Esophagus muscularis mucosa (tissue), 4 donors: ENCODE measurements around the gene ATP2A3. TPM values are rescaled to one million over a fixed set of nuclear protein-coding genes. Genes with fewer than 3 reads are reported as not detected.

ENCODE experiments used
- DNase-seq: peaks from one replicate; pipeline ENCODE4 v3.0.0-alpha.2; 2017; ENCODE audit errors: extremely low spot score
- H3K27ac ChIP-seq, 4 donors: fragments of 200-600 bp; sonication (generic); replicated peaks in 1 of 4; 1 replicate in 3 of 4; 2 replicates in 1 of 4; pipeline ENCODE4 v1.5.1; 2016 to 2019; ENCODE audit warnings: mild to moderate bottlenecking in 1 of 4
- H3K27me3 ChIP-seq, 4 donors: fragments of 200-600 bp; sonication (generic); one replicate each; pipeline versions ENCODE4 v1.5.1 to v1.6.0; 2016 to 2019
- H3K36me3 ChIP-seq, 4 donors: fragments of 200-600 bp; sonication (generic); one replicate each; pipeline ENCODE4 v1.5.1; 2016 to 2019
- H3K4me1 ChIP-seq, 4 donors: fragments of 200-600 bp; sonication (generic); one replicate each; pipeline ENCODE4 v1.5.1; 2016 to 2019
- H3K4me3 ChIP-seq, 4 donors: fragments of 200-600 bp; sonication (generic); 1 replicate in 2 of 4; 2 replicates in 2 of 4; pipeline ENCODE4 v1.5.1; 2016 to 2019; ENCODE audit warnings: mild to moderate bottlenecking in 4 of 4, moderate library complexity in 1 of 4
- H3K9me3 ChIP-seq, 4 donors: fragments of 200-600 bp; sonication (generic); 1 replicate in 3 of 4; 2 replicates in 1 of 4; pipeline ENCODE4 v1.5.1; 2016 to 2019
- EP300 ChIP-seq: sonication (generic); formaldehyde crosslinking; IDR thresholded peaks from one replicate; pipeline ENCODE4 v1.6.1; 2017; ENCODE audit warnings: antibody characterized with exemption
- POLR2A ChIP-seq: fragments of 450-650 bp; IDR thresholded peaks from one replicate; pipeline ENCODE4 v1.6.1; 2017; ENCODE audit warnings: antibody characterized with exemption, moderate library complexity, mild to moderate bottlenecking, low read depth
- POLR2AphosphoS5 ChIP-seq, 2 donors: sonication (generic); formaldehyde crosslinking; IDR thresholded peaks; one replicate each; pipeline ENCODE4 v1.6.1; 2017; ENCODE audit warnings: antibody characterized with exemption in 2 of 2
- WGBS: methylation state at CpG from one replicate; pipeline ENCODE4 v1.1.5; 2018; 5-methylcytosine and 5-hydroxymethylcytosine counted together
- intact Hi-C: fragments of 100-400 bp; cut with DNase I; formaldehyde crosslinking; loops from one replicate; pipeline ENCODE4 v1.15.1; 2023
- total RNA-seq, 4 donors: library from RNA; depleted of rRNA; stranded (reverse); fragments of >200 nt; gene quantifications; one replicate each; pipeline versions ENCODE4 v1.1.0 to v1.2.1, GENCODE V29; 2016
- TF ChIP-seq, protein P1 (sequence below), 3 experiments: fragments of 200-600 bp in 2 of 3; fragments of 450-650 bp in 1 of 3; sonication (generic) in 2 of 3; IDR thresholded peaks; one replicate each; pipeline ENCODE4 v1.5.1; 2017 to 2019; ENCODE audit warnings: antibody characterized with exemption in 3 of 3, mild to moderate bottlenecking in 2 of 3, moderate library complexity in 1 of 3

ATP2A3 gene
- total RNA-seq, 4 donors from 2014 or later, result 17.9 to 35.4 (median 24.8) TPM

- no peak overlapping the region for H3K27ac ChIP-seq
- intact Hi-C loops, result no loop called here
- DNase-seq, result no peak
- no peak overlapping the region for H3K4me3 ChIP-seq
- TF ChIP-seq, protein P1, sequence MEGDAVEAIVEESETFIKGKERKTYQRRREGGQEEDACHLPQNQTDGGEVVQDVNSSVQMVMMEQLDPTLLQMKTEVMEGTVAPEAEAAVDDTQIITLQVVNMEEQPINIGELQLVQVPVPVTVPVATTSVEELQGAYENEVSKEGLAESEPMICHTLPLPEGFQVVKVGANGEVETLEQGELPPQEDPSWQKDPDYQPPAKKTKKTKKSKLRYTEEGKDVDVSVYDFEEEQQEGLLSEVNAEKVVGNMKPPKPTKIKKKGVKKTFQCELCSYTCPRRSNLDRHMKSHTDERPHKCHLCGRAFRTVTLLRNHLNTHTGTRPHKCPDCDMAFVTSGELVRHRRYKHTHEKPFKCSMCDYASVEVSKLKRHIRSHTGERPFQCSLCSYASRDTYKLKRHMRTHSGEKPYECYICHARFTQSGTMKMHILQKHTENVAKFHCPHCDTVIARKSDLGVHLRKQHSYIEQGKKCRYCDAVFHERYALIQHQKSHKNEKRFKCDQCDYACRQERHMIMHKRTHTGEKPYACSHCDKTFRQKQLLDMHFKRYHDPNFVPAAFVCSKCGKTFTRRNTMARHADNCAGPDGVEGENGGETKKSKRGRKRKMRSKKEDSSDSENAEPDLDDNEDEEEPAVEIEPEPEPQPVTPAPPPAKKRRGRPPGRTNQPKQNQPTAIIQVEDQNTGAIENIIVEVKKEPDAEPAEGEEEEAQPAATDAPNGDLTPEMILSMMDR (IDR thresholded peaks at IDR 0.05), result no peak
- TF ChIP-seq EP300 (no peak), POLR2AphosphoS5 (IDR thresholded peaks at IDR 0.05) (no peak), POLR2A (no peak)
- 60% methylated on average over 5 of the region's 5 CpGs for WGBS
- H3K4me1 ChIP-seq, result peaks cover 20 to 21% (median 21%) of the 10 kb centered on the region in 4 donors
- no peaks in the 10 kb centered on the region for H3K36me3 ChIP-seq
- H3K27me3 ChIP-seq, result no peaks in the 10 kb centered on the region
- H3K9me3 ChIP-seq, result peaks cover 0 to 9% (median 8%) of the 10 kb centered on the region in 4 donors
Observed at GRCh38 chr17:3972931-3973330, 8.7 kb upstream of the ATP2A3 start.

GRCh38 chr17:3972281-3972731 is 8.1 kb upstream of the ATP2A3 start:
- Histone ChIP-seq H3K9me3 (peaks cover 0 to 9% (median 8%) of the 10 kb centered on the region in 4 donors), H3K4me3 (no peak overlapping the region), H3K27me3 (no peaks in the 10 kb centered on the region), H3K36me3 (no peaks in the 10 kb centered on the region), H3K4me1 (peaks cover 13 to 15% (median 15%) of the 10 kb centered on the region in 4 donors), H3K27ac (no peak overlapping the region)
- DNase-seq, result no peak
- TF ChIP-seq POLR2A, result no peak
- TF ChIP-seq EP300, result no peak
- TF ChIP-seq POLR2AphosphoS5 (IDR thresholded peaks at IDR 0.05), result no peak
- TF ChIP-seq, protein P1 (IDR thresholded peaks at IDR 0.05), result no peak
- intact Hi-C loops, result no loop called here
- 74% methylated on average over 15 of the region's 15 CpGs for WGBS

DNA sequence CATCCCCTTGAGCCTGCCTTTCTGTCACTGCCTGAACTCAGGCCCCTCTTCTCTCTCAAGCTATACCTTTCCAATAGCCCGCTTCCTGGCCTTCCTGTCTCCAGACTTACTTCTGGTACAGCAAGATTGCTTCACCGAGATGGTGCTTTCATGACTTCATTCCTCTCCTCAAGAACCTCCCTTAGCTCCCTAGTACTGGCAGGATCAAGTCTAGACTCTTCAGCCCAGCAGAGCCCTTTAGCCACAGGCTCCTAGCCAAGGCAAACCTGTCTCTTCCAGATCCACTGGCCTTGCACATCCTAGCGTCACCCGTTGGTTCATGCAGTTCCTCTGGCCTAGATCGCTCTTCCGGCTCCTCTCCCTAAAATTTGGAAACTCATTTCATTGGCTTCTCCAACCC is 6.4 kb upstream of the ATP2A3 start:
- Histone ChIP-seq H3K4me3 (no peak overlapping the region), H3K9me3 (peaks cover 0 to 9% (median 8%) of the 10 kb centered on the region in 4 donors), H3K27ac (no peak overlapping the region), H3K27me3 (peaks cover 0 to under 1% (median 0%) of the 10 kb centered on the region in 4 donors), H3K36me3 (no peaks in the 10 kb centered on the region), H3K4me1 (peaks cover 0 to under 1% (median 0%) of the 10 kb centered on the region in 4 donors)
- intact Hi-C loops, result no loop called here
- DNase-seq, result no peak
- 92% methylated on average over 6 of the region's 6 CpGs for WGBS
- TF ChIP-seq POLR2AphosphoS5 (IDR thresholded peaks at IDR 0.05) (no peak), POLR2A (no peak), EP300 (no peak)
- TF ChIP-seq, protein P1 (IDR thresholded peaks at IDR 0.05), result no peak

- Histone ChIP-seq H3K36me3 (no peaks in the 10 kb centered on the region), H3K4me1 (peaks cover 5 to 7% (median 7%) of the 10 kb centered on the region in 4 donors), H3K27me3 (peaks cover 0 to 7% (median 1%) of the 10 kb centered on the region in 4 donors), H3K27ac (no peak overlapping the region), H3K9me3 (peaks cover 0 to 4% (median 4%) of the 10 kb centered on the region in 4 donors), H3K4me3 (no peak overlapping the region)
- intact Hi-C loops, result no loop called here
- DNase-seq, result no peak
- TF ChIP-seq POLR2AphosphoS5 (IDR thresholded peaks at IDR 0.05) (no peak), POLR2A (no peak), EP300 (no peak)
- TF ChIP-seq, protein P1 (IDR thresholded peaks at IDR 0.05), result no peak
- 87% methylated on average over 7 of the region's 7 CpGs for WGBS
Observed at GRCh38 chr17:3969963-3970362, 5.7 kb upstream of the ATP2A3 start.
